GM12875 (cell line): ENCODE results near the gene ZC3HAV1.

ENCODE experiments used
- H3K4me3 ChIP-seq: one replicate; pipeline ENCODE4 v1.5.1; 2011; ENCODE audit warnings: low read depth, low read length, control low read depth
- TF ChIP-seq, protein P1 (sequence below): IDR thresholded peaks from 2 replicates; pipeline ENCODE4 v1.5.1; 2011; ENCODE audit warnings: low read depth, mild to moderate bottlenecking, control low read depth, inconsistent platforms, low read length, moderate library complexity, borderline replicate concordance; ENCODE audit not compliant: insufficient read depth

The ZC3HAV1 gene

DNA sequence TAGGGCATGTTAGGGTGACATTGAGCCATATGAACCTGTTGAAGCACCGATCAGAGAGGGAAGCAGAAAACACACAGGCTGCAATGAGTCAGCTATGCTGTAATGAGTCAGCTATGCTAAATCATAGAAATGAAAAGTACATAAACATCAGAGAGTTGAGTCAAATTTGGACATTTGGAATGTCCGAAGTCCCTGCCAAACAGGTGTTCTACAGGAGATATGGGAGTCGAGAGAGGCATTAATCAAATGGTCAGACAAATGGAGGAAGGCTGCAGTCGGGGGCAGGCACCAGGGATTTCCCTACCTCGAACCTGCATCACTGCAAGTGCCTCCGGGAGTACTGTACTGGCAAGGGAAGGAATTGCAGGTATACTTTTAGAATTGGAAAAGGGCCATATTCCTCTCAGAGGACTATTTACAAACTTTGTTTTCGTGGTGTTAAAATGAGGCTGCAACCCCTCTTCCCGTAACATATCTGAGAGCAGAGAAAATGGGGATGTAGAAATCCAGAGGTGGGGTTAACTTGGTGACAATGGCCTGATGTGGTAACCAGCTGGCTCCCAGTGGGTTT, 8.8 kb upstream of the ZC3HAV1 start:
- peak overlapping the region; percentile 27 for H3K4me3 ChIP-seq
- TF ChIP-seq, protein P1, sequence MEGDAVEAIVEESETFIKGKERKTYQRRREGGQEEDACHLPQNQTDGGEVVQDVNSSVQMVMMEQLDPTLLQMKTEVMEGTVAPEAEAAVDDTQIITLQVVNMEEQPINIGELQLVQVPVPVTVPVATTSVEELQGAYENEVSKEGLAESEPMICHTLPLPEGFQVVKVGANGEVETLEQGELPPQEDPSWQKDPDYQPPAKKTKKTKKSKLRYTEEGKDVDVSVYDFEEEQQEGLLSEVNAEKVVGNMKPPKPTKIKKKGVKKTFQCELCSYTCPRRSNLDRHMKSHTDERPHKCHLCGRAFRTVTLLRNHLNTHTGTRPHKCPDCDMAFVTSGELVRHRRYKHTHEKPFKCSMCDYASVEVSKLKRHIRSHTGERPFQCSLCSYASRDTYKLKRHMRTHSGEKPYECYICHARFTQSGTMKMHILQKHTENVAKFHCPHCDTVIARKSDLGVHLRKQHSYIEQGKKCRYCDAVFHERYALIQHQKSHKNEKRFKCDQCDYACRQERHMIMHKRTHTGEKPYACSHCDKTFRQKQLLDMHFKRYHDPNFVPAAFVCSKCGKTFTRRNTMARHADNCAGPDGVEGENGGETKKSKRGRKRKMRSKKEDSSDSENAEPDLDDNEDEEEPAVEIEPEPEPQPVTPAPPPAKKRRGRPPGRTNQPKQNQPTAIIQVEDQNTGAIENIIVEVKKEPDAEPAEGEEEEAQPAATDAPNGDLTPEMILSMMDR, result 0 out of 2 replicates have a peak, but pooled peaks have one; percentile 17

DNA sequence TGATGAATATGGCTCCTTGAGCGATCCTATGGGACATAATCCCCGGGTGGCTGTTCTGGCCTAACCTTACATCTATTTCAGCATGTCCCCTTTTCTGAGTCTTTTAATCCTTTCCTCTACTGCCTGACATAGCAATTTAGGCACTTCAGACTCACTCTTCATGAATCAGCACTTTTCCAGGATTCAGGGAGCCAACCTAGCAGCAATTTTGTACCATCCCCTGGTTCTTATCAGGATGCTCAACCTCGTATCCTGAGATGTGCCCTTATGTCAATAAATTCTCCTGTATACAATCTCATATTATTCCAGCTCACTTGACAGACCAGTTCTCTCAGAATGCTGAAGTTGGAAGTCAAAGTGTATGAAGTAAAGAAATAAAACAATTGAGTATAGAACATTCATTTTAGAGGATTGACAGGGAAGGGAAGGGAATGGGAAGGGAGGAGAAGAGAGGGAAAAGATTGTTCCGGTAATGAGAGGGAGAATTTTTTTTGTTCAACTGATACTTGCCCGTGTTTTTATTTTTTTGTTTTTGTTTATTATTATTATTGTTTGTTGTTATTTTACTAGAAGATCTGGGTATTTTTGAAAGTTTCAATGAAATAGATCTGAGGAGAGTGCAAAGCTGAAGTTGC, 8.2 kb upstream of the ZC3HAV1 start:
- TF ChIP-seq, protein P1, result no peak
- no peak overlapping the region for H3K4me3 ChIP-seq

DNA sequence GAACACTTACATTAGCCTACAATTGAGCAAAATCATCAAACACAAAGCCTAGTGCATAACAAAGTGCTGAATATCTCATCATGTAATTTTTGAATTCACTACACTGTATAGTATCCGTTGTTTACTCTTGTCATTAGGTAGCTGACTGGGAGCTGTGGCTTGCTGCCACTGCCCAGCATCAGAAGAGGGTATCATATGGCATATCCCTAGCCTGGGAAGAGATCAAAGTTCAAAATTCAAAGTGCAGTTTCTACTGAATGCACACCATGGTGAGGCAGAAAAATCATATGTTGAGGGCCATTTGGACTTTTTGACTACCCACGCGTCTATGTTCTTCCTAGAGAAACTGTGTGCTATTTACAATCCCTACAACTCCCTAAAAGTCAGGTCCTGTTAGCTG, 7.5 kb upstream of the ZC3HAV1 start:
- no peak overlapping the region for H3K4me3 ChIP-seq
- TF ChIP-seq, protein P1, result no peak

DNA sequence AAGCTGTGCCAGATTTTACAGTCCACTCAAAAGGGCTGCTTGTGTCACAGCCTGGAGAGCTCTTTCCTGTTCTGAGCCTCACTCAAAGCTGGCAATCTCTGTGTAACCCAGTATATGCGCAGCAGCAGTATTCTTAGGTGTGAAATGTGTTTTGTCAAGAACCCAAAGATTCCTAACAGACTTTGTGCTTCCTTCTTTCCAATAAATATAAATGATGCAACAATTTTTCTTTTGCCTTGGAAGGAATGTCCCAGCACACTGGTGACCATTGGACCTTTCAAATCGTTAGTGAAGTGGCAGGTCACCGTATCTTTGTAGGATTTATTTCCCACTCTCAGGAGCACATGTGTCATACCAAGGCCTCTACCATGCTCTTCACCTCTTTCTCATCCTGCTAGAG, 5.6 kb upstream of the ZC3HAV1 start:
- TF ChIP-seq, protein P1, result no peak
- H3K4me3 ChIP-seq, result no peak overlapping the region

DNA sequence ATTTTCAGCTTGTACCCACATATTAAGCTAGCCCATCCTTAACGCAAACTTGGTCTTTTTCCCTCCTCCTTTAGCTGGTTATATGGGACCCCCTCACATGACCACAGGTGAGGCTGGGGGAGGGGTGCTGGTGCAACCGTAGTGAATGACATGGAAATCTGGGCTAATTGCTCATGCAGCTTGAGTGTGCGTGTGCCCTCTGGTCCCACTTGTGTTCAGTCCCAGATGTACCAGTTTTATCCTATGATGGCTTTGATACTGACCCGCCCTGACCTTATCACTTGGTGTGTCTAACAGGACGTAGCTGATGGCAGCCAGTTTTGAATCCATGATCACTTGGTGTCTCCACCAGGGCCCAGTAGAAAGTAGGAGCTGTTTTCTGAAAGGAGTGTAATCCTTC, 5.1 kb upstream of the ZC3HAV1 start:
- H3K4me3 ChIP-seq, result no peak overlapping the region
- TF ChIP-seq, protein P1, result no peak

DNA sequence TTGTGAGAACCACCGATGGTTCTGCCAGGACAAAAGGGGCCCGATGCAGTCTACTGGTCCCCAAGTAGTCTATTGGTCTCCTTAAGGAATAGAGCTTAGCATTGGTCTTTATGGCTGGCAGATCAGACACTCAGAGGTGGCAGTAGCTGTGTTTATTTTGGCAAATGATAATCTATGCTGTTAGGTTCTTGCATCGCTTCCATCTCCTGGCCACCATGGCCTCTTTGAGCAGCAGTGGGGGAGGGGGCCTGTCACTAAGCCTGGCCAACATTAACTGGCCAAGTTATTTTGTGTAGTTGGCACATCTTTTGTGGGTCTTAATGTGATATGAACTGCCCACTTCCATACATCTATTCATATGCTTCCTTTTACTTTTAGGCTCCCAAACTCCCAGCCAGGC, 4.5 kb upstream of the ZC3HAV1 start:
- H3K4me3 ChIP-seq, result no peak overlapping the region
- TF ChIP-seq, protein P1, result no peak

DNA sequence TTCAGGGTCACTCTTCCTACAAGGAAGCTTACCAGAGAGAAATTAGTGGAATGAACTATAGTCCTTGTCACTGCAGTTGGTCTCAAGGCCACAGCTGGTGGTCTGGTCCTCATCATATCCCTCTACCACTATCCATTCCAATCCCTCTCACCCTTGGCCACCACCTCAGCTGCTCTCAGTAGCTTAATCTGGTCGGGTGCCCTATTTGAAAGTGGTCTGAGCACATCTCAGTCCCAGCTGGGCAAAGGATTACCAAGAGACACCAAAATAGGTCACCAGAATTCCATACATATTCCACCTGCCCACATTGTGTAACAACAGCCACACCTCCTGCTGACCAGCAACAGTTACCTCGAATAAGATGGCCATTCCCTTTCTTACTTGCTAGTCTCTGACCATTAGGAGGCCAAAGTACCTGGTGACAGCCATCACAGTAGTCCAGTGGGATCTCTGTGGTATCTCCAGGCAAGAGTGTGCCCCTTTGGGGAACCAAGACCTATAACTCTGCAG, 3.3 kb upstream of the ZC3HAV1 start:
- no peak overlapping the region for H3K4me3 ChIP-seq
- TF ChIP-seq, protein P1, result no peak
